Ammon's horn (tissue), 1 donor: ENCODE data around the gene PIGX.
"Not testable (repeated sequence)": the region's sequence is repeated elsewhere in the genome, so short reads cannot be mapped to it uniquely, and the experiment has no call there.

Source experiments
- DNase-seq: peaks from one replicate; pipeline ENCODE4 v3.0.0-alpha.2; 2016; ENCODE audit warnings: low spot score

The PIGX gene

GRCh38 chr3:196706327-196706726, 5.8 kb upstream of the PIGX start:
- no peak for DNase-seq

- no peak for DNase-seq
Measured at GRCh38 chr3:196706731-196707130, 5.4 kb upstream of the PIGX start.

- no peak for DNase-seq
Measured at GRCh38 chr3:196707566-196707965, 4.6 kb upstream of the PIGX start.

GRCh38 chr3:196708467-196708866, 3.7 kb upstream of the PIGX start:
- DNase-seq, result no peak

- DNase-seq, result peak; percentile 55
Measured at GRCh38 chr3:196712514-196713413, 587 bp downstream of the PIGX start.

- not testable (repeated sequence) for DNase-seq
Measured at GRCh38 chr3:196717162-196717561, 5.0 kb downstream of the PIGX start.

- DNase-seq, result no peak
Measured at GRCh38 chr3:196721097-196721496, 8.9 kb downstream of the PIGX start.

- DNase-seq, result no peak
Measured at GRCh38 chr3:196726788-196727675, 14.9 kb downstream of the PIGX start.

- no peak for DNase-seq
Measured at GRCh38 chr3:196735751-196736150, 23.6 kb downstream of the PIGX start.

GRCh38 chr3:196736670-196737374, 24.6 kb downstream of the PIGX start:
- no peak for DNase-seq

- DNase-seq, result no peak
Measured at GRCh38 chr3:196737655-196738054, 25.5 kb downstream of the PIGX start.

GRCh38 chr3:196739671-196740480, 27.7 kb downstream of the PIGX start, which contains the start of gene PAK2:
Gene PAK2, plus strand, starts transcription at chr3:196739857. Its CDS starts 42,790 bp downstream, at chr3:196782647.
- DNase-seq, result peak; percentile 94

- DNase-seq, result peak; percentile 51
Measured at GRCh38 chr3:196740481-196741248, 28.5 kb downstream of the PIGX start.

- DNase-seq, result no peak
Measured at GRCh38 chr3:196741249-196741889, 29.2 kb downstream of the PIGX start.

GRCh38 chr3:196743569-196743968, 31.4 kb downstream of the PIGX start:
- DNase-seq, result not testable (repeated sequence)

- DNase-seq, result no peak
Measured at GRCh38 chr3:196749125-196749524, 36.9 kb downstream of the PIGX start.

GRCh38 chr3:196753201-196753600, 41.0 kb downstream of the PIGX start:
- DNase-seq, result no peak

GRCh38 chr3:196754091-196754981, 42.2 kb downstream of the PIGX start:
- no peak for DNase-seq

- DNase-seq, result no peak
Measured at GRCh38 chr3:196756732-196757131, 44.6 kb downstream of the PIGX start.
